PC-9 (cell line): ENCODE results near the gene SALL4. TPM values are rescaled to one million over a fixed set of nuclear protein-coding genes. Genes with fewer than 3 reads are reported as not detected.

Source experiments
- BruUV-seq: library from RNA; stranded (reverse); fragments of 400-500 nt; replicated peaks from 2 replicates; lab custom pipeline; 2021; lab: Mats Ljungman, UMichigan
- CTCF ChIA-PET: fragments of 300-600 bp; sonication (Branson Sonifier 250); formaldehyde crosslinking; loops from one replicate; lab custom pipeline; 2022; ENCODE audit warnings: antibody characterized with exemption; lab: Charles Lee
- POLR2A ChIA-PET: fragments of 300-600 bp; sonication (Branson Sonifier 250); formaldehyde crosslinking; loops from one replicate; lab custom pipeline; 2022; ENCODE audit warnings: antibody characterized with exemption; ENCODE audit not compliant: unreplicated experiment; lab: Charles Lee
- DNase-seq, 2 experiments: peaks; one replicate each; pipeline versions ENCODE4 v3.0.0 to v3.0.0-alpha.2; 2015 to 2022; ENCODE audit warnings: mixed read lengths in 1 of 2
- H2AFZ ChIP-seq: fragments of 200-600 bp; sonication (generic); 2 replicates; pipeline ENCODE4 v1.8.1; 2017; ENCODE audit warnings: antibody characterized with exemption
- H3F3A ChIP-seq: fragments of 200-600 bp; sonication (generic); 2 replicates; pipeline ENCODE4 v1.8.1; 2017; ENCODE audit warnings: antibody characterized with exemption, mild to moderate bottlenecking, low read depth; ENCODE audit not compliant: insufficient read depth
- H3K27ac ChIP-seq: fragments of 200-600 bp; sonication (generic); 2 replicates; pipeline ENCODE4 v1.6.1; 2016; ENCODE audit warnings: mixed run types
- H3K27me3 ChIP-seq: fragments of 200-600 bp; sonication (generic); 2 replicates; pipeline ENCODE4 v1.6.1; 2016; ENCODE audit warnings: low read depth, mixed run types; ENCODE audit not compliant: insufficient read depth
- H3K36me3 ChIP-seq: fragments of 200-600 bp; sonication (generic); 2 replicates; pipeline ENCODE4 v1.6.1; 2016; ENCODE audit warnings: low read depth, mixed run types
- H3K4me1 ChIP-seq: fragments of 200-600 bp; sonication (generic); replicated peaks from 2 replicates; pipeline ENCODE4 v1.6.1; 2016; ENCODE audit warnings: mixed run types; ENCODE audit not compliant: insufficient read depth
- H3K4me2 ChIP-seq: fragments of 200-600 bp; sonication (generic); 2 replicates; pipeline ENCODE4 v1.6.1; 2017; ENCODE audit warnings: mixed run types
- H3K4me3 ChIP-seq: fragments of 200-600 bp; sonication (generic); 2 replicates; pipeline ENCODE4 v1.6.1; 2016; ENCODE audit warnings: mixed run types
- H3K79me2 ChIP-seq: fragments of 200-600 bp; sonication (generic); 2 replicates; pipeline ENCODE4 v1.6.1; 2017; ENCODE audit warnings: low read depth, mixed run types
- H3K9me2 ChIP-seq: fragments of 200-600 bp; sonication (generic); 2 replicates; pipeline ENCODE4 v1.8.1; 2017; ENCODE audit warnings: mild to moderate bottlenecking; ENCODE audit not compliant: insufficient read depth
- H3K9me3 ChIP-seq: fragments of 200-600 bp; sonication (generic); 2 replicates; pipeline ENCODE4 v1.8.1; 2016; ENCODE audit warnings: low read depth; ENCODE audit not compliant: insufficient read depth
- H4K20me1 ChIP-seq: fragments of 200-600 bp; sonication (generic); 2 replicates; pipeline ENCODE4 v1.8.1; 2017; ENCODE audit not compliant: insufficient read depth
- CTCF ChIP-seq: fragments of 200-600 bp; sonication (generic); conservative IDR thresholded peaks from 2 replicates; pipeline ENCODE4 v1.6.1; 2017; ENCODE audit warnings: mixed run types, antibody characterized with exemption, mild to moderate bottlenecking, moderate library complexity
- EZH2 ChIP-seq: fragments of 200-600 bp; sonication (generic); IDR thresholded peaks from 2 replicates; pipeline ENCODE4 v1.8.0; 2017; ENCODE audit warnings: antibody characterized with exemption, low read depth
- intact Hi-C: fragments of 100-400 bp; cut with micrococcal nuclease; formaldehyde crosslinking; loops from one replicate; pipeline ENCODE4 v1.10.0; 2022; ENCODE audit not compliant: unreplicated experiment
- total RNA-seq: library from RNA; stranded (reverse); gene quantifications from 2 replicates; pipeline ENCODE4 v1.2.3, GENCODE V29; 2021

The SALL4 gene
- total RNA-seq, 1 experiment from 2014 or later, result 1.6 TPM

- no TSS peak for BruUV-seq
- POLR2A ChIA-PET, result no interaction called here
These were observed 13.2 kb upstream of the SALL4 start for GRCh38 chr20:51815383-51816076.

GRCh38 chr20:51812861-51813260 lies 10.5 kb upstream of the SALL4 start:
- Histone ChIP-seq H3K27me3 (no peaks in the 10 kb centered on the region), H2AFZ (no peak overlapping the region), H3K4me1 (peaks cover 15% of the 10 kb centered on the region), H3K27ac (no peak overlapping the region), H4K20me1 (no peaks in the 10 kb centered on the region), H3K79me2 (no peaks in the 10 kb centered on the region), H3K9me2 (no peaks in the 10 kb centered on the region), H3K9me3 (no peaks in the 10 kb centered on the region), H3K36me3 (no peaks in the 10 kb centered on the region), H3K4me3 (no peak overlapping the region), H3F3A (peaks cover 15% of the 10 kb centered on the region; the same call in 1 of the 2 replicates), H3K4me2 (no peak overlapping the region)
- TF ChIP-seq EZH2 (no peak), CTCF (no peak)
- no TSS peak for BruUV-seq
- ChIA-PET POLR2A (no interaction called here), CTCF (no interaction called here)
- DNase-seq, result no peak
- intact Hi-C loops, result no loop called here

More at GRCh38 chr20:51815383-51816076, 13.2 kb upstream of the SALL4 start:
- Histone ChIP-seq H3K79me2 (no peaks in the 10 kb centered on the region), H3K9me3 (no peaks in the 10 kb centered on the region), H2AFZ (no peak overlapping the region), H3K4me2 (no peak overlapping the region), H3K27me3 (no peaks in the 10 kb centered on the region), H3K27ac (no peak overlapping the region), H3K9me2 (no peaks in the 10 kb centered on the region), H3K4me1 (peaks cover 11% of the 10 kb centered on the region), H3K36me3 (no peaks in the 10 kb centered on the region), H4K20me1 (no peaks in the 10 kb centered on the region), H3K4me3 (no peak overlapping the region), H3F3A (peaks cover 10% of the 10 kb centered on the region; the same call in 1 of the 2 replicates)
- no peak for TF ChIP-seq EZH2
- no peak for DNase-seq
- CTCF ChIA-PET, result no interaction called here
- intact Hi-C loops, result no loop called here

GRCh38 chr20:51811514-51812128 lies 9.3 kb upstream of the SALL4 start:
- H3K27me3 ChIP-seq, result no peaks in the 10 kb centered on the region
- intact Hi-C loops, result no loop called here
- no peak overlapping the region for H3K4me3 ChIP-seq
- peak overlapping the region; percentile 29; the same call in 1 of the 2 replicates for H3K4me2 ChIP-seq
- DNase-seq, result no peak
- no peak overlapping the region for H3K27ac ChIP-seq
- no peak overlapping the region for H2AFZ ChIP-seq
- POLR2A ChIA-PET, result interaction anchor here (0.5 kb wide), 1 partner anchor 99 kb away, joined by 3 read pairs; no protein-coding TSS in a partner anchor
- no TSS peak for BruUV-seq
- no peaks in the 10 kb centered on the region for H3K9me3 ChIP-seq
- CTCF ChIA-PET, result no interaction called here
- H4K20me1 ChIP-seq, result no peaks in the 10 kb centered on the region
- no peaks in the 10 kb centered on the region for H3K9me2 ChIP-seq
- H3K36me3 ChIP-seq, result no peaks in the 10 kb centered on the region
- H3K4me1 ChIP-seq, result peaks cover 15% of the 10 kb centered on the region
- H3K79me2 ChIP-seq, result no peaks in the 10 kb centered on the region
- TF ChIP-seq CTCF (no peak), EZH2 (no peak)
- H3F3A ChIP-seq, result peaks cover 15% of the 10 kb centered on the region; the same call in 1 of the 2 replicates
